T47D (cell line): ENCODE results near the gene PDXP.

Experiments used
- DNase-seq, 2 experiments: peaks; one replicate each; pipeline versions ENCODE4 v3.0.0 to v3.0.0-alpha.2; 2011 to 2012; ENCODE audit warnings: low read depth in 1 of 2, low spot score in 1 of 2
- JUND ChIP-seq: IDR thresholded peaks from 2 replicates; pipeline ENCODE4 v1.6.1; 2012; ENCODE audit warnings: low read depth
- in situ Hi-C: cut with HindIII; loops from 2 replicates; pipeline ENCODE4 v1.10.0; 2016; ENCODE audit warnings: low sequenced_read_pairs, low pct_unique_long_range_greater_than_20kb

Gene PDXP

GRCh38 chr22:37675930-37676735 is 17.6 kb downstream of the PDXP start:
- in situ Hi-C loops, result no loop called here
- DNase-seq, result peak in 1 of 2 experiments; percentile 58

GRCh38 chr22:37676736-37677492 is 18.4 kb downstream of the PDXP start:
- peak in 1 of 2 experiments; percentile 85 for DNase-seq
- no peak for TF ChIP-seq JUND
- in situ Hi-C loops, result no loop called here

More at GRCh38 chr22:37675930-37676735, 17.6 kb downstream of the PDXP start:
- no peak for TF ChIP-seq JUND

- in situ Hi-C loops, result no loop called here
- no peak for TF ChIP-seq JUND
- DNase-seq, result no peak
Observed at GRCh38 chr22:37677493-37677974, 19.0 kb downstream of the PDXP start.

GRCh38 chr22:37678372-37678771 is 19.8 kb downstream of the PDXP start:
- no peak for TF ChIP-seq JUND
- in situ Hi-C loops, result no loop called here
- DNase-seq, result no peak

- TF ChIP-seq JUND, result no peak
- in situ Hi-C loops, result no loop called here
- DNase-seq, result no peak
Observed at GRCh38 chr22:37679670-37680069, 21.1 kb downstream of the PDXP start.

DNA sequence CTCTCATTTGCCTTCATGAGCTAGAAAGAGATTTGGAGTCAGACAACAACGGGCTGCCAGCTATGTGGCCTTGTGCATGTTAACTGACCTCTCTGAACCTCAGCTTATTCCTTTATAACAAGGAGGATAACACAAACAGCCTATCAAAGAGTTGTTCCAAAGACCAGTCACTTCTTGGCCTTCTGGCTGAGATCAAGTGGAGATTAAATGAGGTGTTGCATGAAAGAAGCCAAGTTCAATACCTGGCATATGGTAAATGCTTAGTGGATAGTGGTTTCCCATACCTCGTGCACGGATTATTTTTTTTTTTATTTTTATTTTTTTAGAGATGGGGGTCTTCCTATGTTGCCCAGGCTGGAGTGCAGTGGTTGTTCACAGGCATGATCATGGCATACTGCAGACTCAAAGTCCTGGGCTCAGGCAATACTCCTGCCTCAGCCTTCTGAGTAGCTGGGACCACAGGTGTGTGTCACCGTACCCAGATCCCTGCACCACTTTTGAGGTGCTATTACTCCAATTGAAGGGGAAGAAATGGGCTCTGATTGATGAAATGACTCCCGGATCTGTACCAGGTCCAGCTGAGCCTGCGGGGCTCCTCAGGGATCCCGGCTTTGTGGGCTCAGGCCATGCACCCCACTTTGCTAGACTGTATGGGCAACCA is 21.8 kb downstream of the PDXP start:
- TF ChIP-seq JUND, result no peak
- DNase-seq, result no peak
- in situ Hi-C loops, result no loop called here

GRCh38 chr22:37681001-37681424 is 22.5 kb downstream of the PDXP start:
- TF ChIP-seq JUND, result no peak
- no peak for DNase-seq
- in situ Hi-C loops, result no loop called here

GRCh38 chr22:37681556-37682049 is 23.1 kb downstream of the PDXP start:
- no peak for TF ChIP-seq JUND
- peak; percentile 29 to 83 for DNase-seq
- in situ Hi-C loops, result no loop called here

GRCh38 chr22:37684803-37685615 is 26.5 kb downstream of the PDXP start:
- in situ Hi-C loops, result no loop called here
- TF ChIP-seq JUND, result no peak
- no peak for DNase-seq

DNA sequence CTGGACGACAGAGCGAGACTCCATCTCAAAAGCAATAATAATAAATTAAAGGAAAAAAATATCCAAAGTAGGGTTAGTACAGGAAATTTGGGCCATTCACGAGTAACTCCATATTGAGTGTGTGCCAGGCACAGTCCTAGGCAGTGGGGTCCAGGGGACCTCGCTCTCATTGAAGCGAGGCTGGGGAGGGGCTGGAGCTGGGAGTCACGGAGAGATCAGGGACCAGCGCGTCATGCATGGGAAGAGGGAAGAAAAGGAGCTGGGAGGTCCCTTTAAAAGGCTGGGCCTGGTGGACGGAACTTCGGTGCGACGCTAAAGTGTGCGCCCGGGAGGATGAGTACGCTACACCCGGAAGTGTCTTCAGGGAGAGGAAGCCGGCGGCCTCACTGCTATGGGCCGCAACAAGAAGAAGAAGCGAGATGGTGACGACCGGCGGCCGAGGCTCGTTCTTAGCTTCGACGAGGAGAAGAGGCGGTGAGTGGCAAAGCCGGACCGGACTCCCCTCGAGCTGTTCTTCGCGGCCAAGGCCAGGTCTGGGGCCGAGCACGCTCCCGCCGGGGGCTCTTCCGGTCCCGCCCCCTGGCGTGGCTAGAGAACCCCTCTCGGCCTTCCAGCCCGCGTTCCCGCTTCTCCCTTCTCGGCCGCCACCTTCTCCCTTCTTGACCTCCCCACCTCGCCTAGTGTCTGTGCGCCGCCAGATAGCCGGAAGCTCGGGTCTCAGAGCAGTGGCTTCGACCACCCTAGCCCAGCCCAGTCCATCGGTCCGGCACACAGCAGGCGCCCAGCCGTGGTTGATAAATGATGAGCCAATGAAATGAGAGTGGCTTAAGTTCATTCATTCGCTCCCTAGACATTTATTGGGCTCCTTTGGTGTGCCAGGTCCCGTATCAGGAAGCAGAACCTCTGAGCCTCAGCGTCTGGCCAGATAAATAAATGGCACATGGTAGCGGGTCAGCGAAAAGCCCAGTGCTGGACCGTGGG is 27.8 kb downstream of the PDXP start, which contains the start of gene NOL12:
Gene NOL12, plus strand, starts transcription at position 342 of the 981 bp plus-strand sequence. Its CDS starts 50 bp downstream, at position 392.
- TF ChIP-seq JUND, result no peak
- in situ Hi-C loops, result no loop called here
- DNase-seq, result peak; percentile 40 to 90

GRCh38 chr22:37690407-37690806 is 31.9 kb downstream of the PDXP start:
- DNase-seq, result no peak
- in situ Hi-C loops, result no loop called here
- TF ChIP-seq JUND, result no peak
